Measurements from ENCODE around the gene ELOVL5. TPM values are rescaled to one million over a fixed set of nuclear protein-coding genes. Genes with fewer than 3 reads are reported as not detected.

ELOVL5 gene
- total RNA-seq, 2 donors from 2014 or later = 103 to 108 TPM

DNA sequence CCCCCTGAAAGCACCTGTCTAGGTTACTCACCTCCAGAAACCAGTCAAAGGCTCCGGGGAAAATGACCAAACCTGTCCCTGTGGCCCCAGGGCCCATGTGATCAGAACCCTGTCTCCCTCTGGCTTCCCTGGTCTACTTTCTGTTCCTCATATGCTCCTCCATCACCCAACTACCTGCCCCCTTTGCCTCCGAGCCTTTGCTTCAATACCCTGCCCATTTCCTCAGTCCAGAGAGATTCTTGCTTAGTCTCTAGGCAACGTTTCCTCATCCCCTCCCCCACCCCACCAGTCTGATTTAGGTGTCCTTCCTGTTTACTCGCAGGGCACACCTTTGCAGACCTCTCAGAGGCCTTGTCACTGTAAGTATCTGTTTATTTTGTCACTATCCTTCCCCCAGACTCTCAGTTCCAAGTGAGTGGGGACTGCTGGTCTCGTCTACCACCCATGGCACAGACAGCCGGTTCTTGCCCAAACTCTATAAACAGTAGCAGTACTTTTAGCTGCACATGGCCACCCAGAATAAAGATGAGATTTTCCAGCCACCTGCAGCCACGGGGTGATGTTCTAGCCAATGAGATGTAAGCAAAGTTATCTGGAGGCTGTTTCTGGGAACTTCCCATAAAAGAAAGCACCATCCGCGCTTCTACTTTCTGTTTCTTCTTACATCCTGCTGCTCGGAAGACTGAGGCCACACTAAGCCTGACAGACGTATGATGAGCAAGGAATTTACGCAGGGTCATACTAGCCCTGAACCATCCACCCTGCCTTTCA, 13.3 kb downstream of the ELOVL5 start:
- Histone ChIP-seq H3K9ac (ENCODE audit: extremely low read depth, low read length, poor library complexity, severe bottlenecking) (no peak overlapping the region), H3K36me3 (ENCODE audit: control insufficient read depth, insufficient read depth, low read length) (peaks cover 12% of the 10 kb centered on the region), H3K27ac (ENCODE audit: low read depth, low read length) (no peak overlapping the region), H3K4me3 (ENCODE audit: low read length) (no peak overlapping the region), H3K4me1 (ENCODE audit: control insufficient read depth, insufficient read depth, low read length) (peaks cover 16% of the 10 kb centered on the region), H3K9me3 (ENCODE audit: control insufficient read depth, low read length) (no peaks in the 10 kb centered on the region), H3K27me3 (ENCODE audit: control insufficient read depth, insufficient read depth, low read length, poor library complexity, severe bottlenecking) (no peaks in the 10 kb centered on the region)
- DNase-seq = peak; percentile 65
- TF ChIP-seq, protein P1, sequence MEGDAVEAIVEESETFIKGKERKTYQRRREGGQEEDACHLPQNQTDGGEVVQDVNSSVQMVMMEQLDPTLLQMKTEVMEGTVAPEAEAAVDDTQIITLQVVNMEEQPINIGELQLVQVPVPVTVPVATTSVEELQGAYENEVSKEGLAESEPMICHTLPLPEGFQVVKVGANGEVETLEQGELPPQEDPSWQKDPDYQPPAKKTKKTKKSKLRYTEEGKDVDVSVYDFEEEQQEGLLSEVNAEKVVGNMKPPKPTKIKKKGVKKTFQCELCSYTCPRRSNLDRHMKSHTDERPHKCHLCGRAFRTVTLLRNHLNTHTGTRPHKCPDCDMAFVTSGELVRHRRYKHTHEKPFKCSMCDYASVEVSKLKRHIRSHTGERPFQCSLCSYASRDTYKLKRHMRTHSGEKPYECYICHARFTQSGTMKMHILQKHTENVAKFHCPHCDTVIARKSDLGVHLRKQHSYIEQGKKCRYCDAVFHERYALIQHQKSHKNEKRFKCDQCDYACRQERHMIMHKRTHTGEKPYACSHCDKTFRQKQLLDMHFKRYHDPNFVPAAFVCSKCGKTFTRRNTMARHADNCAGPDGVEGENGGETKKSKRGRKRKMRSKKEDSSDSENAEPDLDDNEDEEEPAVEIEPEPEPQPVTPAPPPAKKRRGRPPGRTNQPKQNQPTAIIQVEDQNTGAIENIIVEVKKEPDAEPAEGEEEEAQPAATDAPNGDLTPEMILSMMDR (conservative IDR thresholded peaks at IDR 0.05) = no peak
- Mint-ChIP-seq H3K36me3 (ENCODE audit: low read depth) (peaks cover 12% of the 10 kb centered on the region), H3K9me3 (no peaks in the 10 kb centered on the region), H3K4me3 (peak overlapping the region; percentile 22), H3K4me1 (peaks cover 48% of the 10 kb centered on the region), H3K27me3 (ENCODE audit: insufficient read depth) (no peaks in the 10 kb centered on the region), H3K27ac (peak overlapping the region; percentile 62)
- 87 to 88% methylated on average over 8 to 12 of the region's 12 CpGs for WGBS, 2 experiments (ENCODE audit: insufficient coverage in 1 of 2, insufficient read length in 1 of 2)

DNA sequence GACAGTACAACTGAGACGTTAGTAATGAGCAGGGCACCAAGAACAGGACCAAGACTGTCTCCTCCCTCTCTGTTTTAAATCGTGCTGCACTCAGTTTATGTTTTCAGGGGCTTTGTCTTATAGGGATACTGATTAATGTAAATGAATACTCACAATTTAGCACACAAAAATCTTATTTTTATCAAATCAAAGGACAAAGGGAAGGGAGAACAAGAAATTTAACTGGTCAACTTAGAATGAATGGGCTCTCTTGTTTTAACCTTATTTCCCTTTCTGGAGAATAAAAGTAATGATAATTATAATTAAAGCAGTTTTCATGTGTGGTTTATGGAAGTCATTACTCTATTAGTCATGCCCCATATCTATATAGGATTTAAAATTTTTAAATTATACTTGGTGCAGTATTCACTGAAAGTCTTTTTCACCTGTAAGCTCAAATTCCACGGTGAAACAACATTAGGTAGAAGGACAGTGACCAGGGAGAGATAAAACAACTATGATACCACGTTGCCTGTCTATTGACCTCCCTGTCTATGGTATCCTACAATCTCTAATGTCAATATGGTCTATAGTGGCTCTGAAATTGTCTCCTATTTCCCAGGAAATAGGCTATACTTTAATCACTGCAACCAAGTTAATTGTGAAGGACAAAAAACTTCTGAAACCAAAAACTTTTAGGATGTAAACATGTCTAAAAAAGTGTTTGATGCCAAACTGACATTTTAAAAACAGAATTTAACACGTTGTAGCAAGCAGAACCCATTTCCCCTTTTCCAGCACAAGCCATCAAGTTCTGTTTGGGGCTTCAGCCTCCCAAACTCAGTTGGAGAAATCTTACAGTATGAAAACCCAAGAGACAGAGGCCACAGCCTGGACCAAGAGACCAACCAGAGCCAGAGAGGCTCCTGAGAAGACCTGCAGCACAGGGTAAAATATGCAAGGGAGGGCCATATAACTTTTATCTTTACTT, 15.0 kb downstream of the ELOVL5 start:
- no peak for DNase-seq
- 79 to 84% methylated on average over 2 to 4 of the region's 5 CpGs for WGBS, 2 experiments (ENCODE audit: insufficient coverage in 1 of 2, insufficient read length in 1 of 2)
- TF ChIP-seq, protein P1 (conservative IDR thresholded peaks at IDR 0.05) = no peak

DNA sequence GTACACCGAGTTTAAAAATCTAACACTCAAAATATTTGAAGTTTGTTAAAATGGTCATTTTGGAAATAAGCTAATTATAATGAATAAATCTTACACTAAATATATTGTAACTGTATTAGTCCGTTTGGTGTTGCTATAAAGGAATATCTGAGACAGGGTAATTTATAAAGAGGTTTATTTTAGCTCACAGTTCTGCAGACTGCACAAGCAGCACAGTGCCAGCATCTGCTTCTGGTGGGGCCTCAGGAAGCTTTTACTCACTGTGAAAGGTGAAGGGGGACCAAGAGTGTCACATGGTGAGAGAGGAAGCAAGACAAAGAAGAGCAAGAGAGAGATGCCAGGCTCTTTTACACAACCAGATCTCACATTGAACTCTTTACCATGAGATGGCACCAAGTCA, 17.1 kb downstream of the ELOVL5 start:
- Mint-ChIP-seq H3K36me3 (ENCODE audit: low read depth) (peaks cover 5% of the 10 kb centered on the region), H3K4me3 (no peak overlapping the region), H3K27ac (no peak overlapping the region), H3K27me3 (ENCODE audit: insufficient read depth) (no peaks in the 10 kb centered on the region), H3K9me3 (no peaks in the 10 kb centered on the region), H3K4me1 (peaks cover 52% of the 10 kb centered on the region)
- no peak overlapping the region for H3K4me3 ChIP-seq (ENCODE audit: low read length)
- H3K27ac ChIP-seq (ENCODE audit: low read depth, low read length) = no peak overlapping the region
- peaks cover 6% of the 10 kb centered on the region for H3K36me3 ChIP-seq (ENCODE audit: control insufficient read depth, insufficient read depth, low read length)
- 98% methylated on average over 2 of the region's 2 CpGs; no CpG with 5 or more reads in 1 of the 2 experiments for WGBS, 2 experiments (ENCODE audit: insufficient coverage in 1 of 2, insufficient read length in 1 of 2)
- H3K9ac ChIP-seq (ENCODE audit: extremely low read depth, low read length, poor library complexity, severe bottlenecking) = no peak overlapping the region
- DNase-seq = no peak
- peaks cover 22% of the 10 kb centered on the region for H3K4me1 ChIP-seq (ENCODE audit: control insufficient read depth, insufficient read depth, low read length)
- no peaks in the 10 kb centered on the region for H3K9me3 ChIP-seq (ENCODE audit: control insufficient read depth, low read length)
- no peaks in the 10 kb centered on the region for H3K27me3 ChIP-seq (ENCODE audit: control insufficient read depth, insufficient read depth, low read length, poor library complexity, severe bottlenecking)
- TF ChIP-seq, protein P1 (conservative IDR thresholded peaks at IDR 0.05) = no peak

More for the DNA sequence above, 15.0 kb downstream of the ELOVL5 start:
- Mint-ChIP-seq H3K9me3 (no peaks in the 10 kb centered on the region), H3K36me3 (ENCODE audit: low read depth) (peaks cover 12% of the 10 kb centered on the region), H3K4me1 (peaks cover 48% of the 10 kb centered on the region), H3K27ac (no peak overlapping the region), H3K27me3 (ENCODE audit: insufficient read depth) (no peaks in the 10 kb centered on the region), H3K4me3 (no peak overlapping the region)
- H3K27me3 ChIP-seq (ENCODE audit: control insufficient read depth, insufficient read depth, low read length, poor library complexity, severe bottlenecking) = no peaks in the 10 kb centered on the region
- no peak overlapping the region for H3K27ac ChIP-seq (ENCODE audit: low read depth, low read length)
- H3K4me3 ChIP-seq (ENCODE audit: low read length) = peak overlapping the region; percentile 36
- peaks cover 12% of the 10 kb centered on the region for H3K36me3 ChIP-seq (ENCODE audit: control insufficient read depth, insufficient read depth, low read length)
- peaks cover 16% of the 10 kb centered on the region for H3K4me1 ChIP-seq (ENCODE audit: control insufficient read depth, insufficient read depth, low read length)
- no peak overlapping the region for H3K9ac ChIP-seq (ENCODE audit: extremely low read depth, low read length, poor library complexity, severe bottlenecking)
- H3K9me3 ChIP-seq (ENCODE audit: control insufficient read depth, low read length) = no peaks in the 10 kb centered on the region
